Measurements from ENCODE around the gene SUSD1. TPM values are rescaled to one million over a fixed set of nuclear protein-coding genes. Genes with fewer than 3 reads are reported as not detected.

The SUSD1 gene
- total and polyA plus RNA-seq, 9 of the 15 experiments (the other 6 are each of a cell fraction or from before 2014, with no cell fraction given) = 10.9 to 44.4 (median 36.1) TPM

- TF ChIP-seq SOX6 (IDR thresholded peaks at IDR 0.05) = peak; percentile 68
- peak; percentile 55; the same call in 1 of the 2 replicates for TF ChIP-seq TEAD4 (IDR thresholded peaks at IDR 0.05; ENCODE audit: low read length)
- TF ChIP-seq TEAD4 (CRISPR knock-in tag; IDR thresholded peaks at IDR 0.05; ENCODE audit: borderline replicate concordance) = no peak
- 0 out of 2 replicates have a peak, but pooled peaks have one; percentile 52 for TF ChIP-seq NBN (IDR thresholded peaks at IDR 0.05; ENCODE audit: low read depth)
- no peak for TF ChIP-seq KDM4B (IDR thresholded peaks at IDR 0.05; ENCODE audit: borderline replicate concordance in 2 of 2, low read depth in 1 of 2)
- peak; percentile 74; the same call in 1 of the 2 replicates for TF ChIP-seq ZNF766 (CRISPR knock-in tag; conservative IDR thresholded peaks at IDR 0.05)
- 0 out of 2 replicates have a peak, but pooled peaks have one; percentile 72 for TF ChIP-seq ZNF197 (CRISPR knock-in tag; IDR thresholded peaks at IDR 0.05; ENCODE audit: low read depth)
- TF ChIP-seq GTF2E2 (tag; IDR thresholded peaks at IDR 0.05) = 0 out of 2 replicates have a peak, but pooled peaks have one; percentile 38
- TF ChIP-seq RREB1 (CRISPR knock-in tag; IDR thresholded peaks at IDR 0.05) = peak; percentile 56; the same call in 1 of the 2 replicates
- TF ChIP-seq NR2C2 (CRISPR knock-in tag; IDR thresholded peaks at IDR 0.05) = no peak
- TF ChIP-seq NR2C2 (tag; IDR thresholded peaks at IDR 0.05) = peak; percentile 55
- TF ChIP-seq ARID1B (IDR thresholded peaks at IDR 0.05) = peak; percentile 77
- TF ChIP-seq EP400 (IDR thresholded peaks at IDR 0.05) = peak; percentile 52; the same call in 1 of the 2 replicates
- 0 out of 2 replicates have a peak, but pooled peaks have one; percentile 30 for TF ChIP-seq MTA1 (IDR thresholded peaks at IDR 0.05; ENCODE audit: borderline replicate concordance)
- TF ChIP-seq MXD1 (CRISPR knock-in tag; IDR thresholded peaks at IDR 0.05; ENCODE audit: borderline replicate concordance, poor library complexity, severe bottlenecking) = no peak
- no peak for TF ChIP-seq MLLT1 (IDR thresholded peaks at IDR 0.05)
- TF ChIP-seq HMBOX1 (IDR thresholded peaks at IDR 0.05) = peak; percentile 52; the same call in 1 of the 2 replicates
- TF ChIP-seq ESRRA (IDR thresholded peaks at IDR 0.05; ENCODE audit: borderline replicate concordance, low read depth) = peak; percentile 43; the same call in 1 of the 2 replicates
- no peak for TF ChIP-seq RBBP5 (IDR thresholded peaks at IDR 0.05; ENCODE audit: borderline replicate concordance, insufficient read depth, low read length, poor library complexity, severe bottlenecking)
Measured at GRCh38 chr9:112061152-112061740, 113.9 kb downstream of the SUSD1 start (continued).

Measured in K562 (cell line).